ENCODE results near the gene IL1RAPL2.

GRCh38 chrX:105462186-105462585, 896.2 kb downstream of the IL1RAPL2 start:
- TF ChIP-seq, protein P1, sequence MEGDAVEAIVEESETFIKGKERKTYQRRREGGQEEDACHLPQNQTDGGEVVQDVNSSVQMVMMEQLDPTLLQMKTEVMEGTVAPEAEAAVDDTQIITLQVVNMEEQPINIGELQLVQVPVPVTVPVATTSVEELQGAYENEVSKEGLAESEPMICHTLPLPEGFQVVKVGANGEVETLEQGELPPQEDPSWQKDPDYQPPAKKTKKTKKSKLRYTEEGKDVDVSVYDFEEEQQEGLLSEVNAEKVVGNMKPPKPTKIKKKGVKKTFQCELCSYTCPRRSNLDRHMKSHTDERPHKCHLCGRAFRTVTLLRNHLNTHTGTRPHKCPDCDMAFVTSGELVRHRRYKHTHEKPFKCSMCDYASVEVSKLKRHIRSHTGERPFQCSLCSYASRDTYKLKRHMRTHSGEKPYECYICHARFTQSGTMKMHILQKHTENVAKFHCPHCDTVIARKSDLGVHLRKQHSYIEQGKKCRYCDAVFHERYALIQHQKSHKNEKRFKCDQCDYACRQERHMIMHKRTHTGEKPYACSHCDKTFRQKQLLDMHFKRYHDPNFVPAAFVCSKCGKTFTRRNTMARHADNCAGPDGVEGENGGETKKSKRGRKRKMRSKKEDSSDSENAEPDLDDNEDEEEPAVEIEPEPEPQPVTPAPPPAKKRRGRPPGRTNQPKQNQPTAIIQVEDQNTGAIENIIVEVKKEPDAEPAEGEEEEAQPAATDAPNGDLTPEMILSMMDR (IDR thresholded peaks at IDR 0.05), result no peak
- TF ChIP-seq JUN (IDR thresholded peaks at IDR 0.05) (no peak), ZSCAN20 (CRISPR knock-in tag; IDR thresholded peaks at IDR 0.05) (no peak), HOXA7 (CRISPR knock-in tag; IDR thresholded peaks at IDR 0.05) (no peak), EP300 (IDR thresholded peaks at IDR 0.05) (no peak), MAFK (IDR thresholded peaks at IDR 0.05; ENCODE audit: partially characterized antibody) (no peak), MAZ (IDR thresholded peaks at IDR 0.05; ENCODE audit: borderline replicate concordance, low read depth, low read length) (no peak), POLR2A (IDR thresholded peaks at IDR 0.05; ENCODE audit: low read length) (no peak), MYC (IDR thresholded peaks at IDR 0.05; ENCODE audit: borderline replicate concordance, low read length) (no peak), TP53 (CRISPR knock-in tag; IDR thresholded peaks at IDR 0.05) (no peak), POLR2AphosphoS2 (conservative IDR thresholded peaks at IDR 0.05; ENCODE audit: low read length) (no peak)
- TF ChIP-seq, protein P2, sequence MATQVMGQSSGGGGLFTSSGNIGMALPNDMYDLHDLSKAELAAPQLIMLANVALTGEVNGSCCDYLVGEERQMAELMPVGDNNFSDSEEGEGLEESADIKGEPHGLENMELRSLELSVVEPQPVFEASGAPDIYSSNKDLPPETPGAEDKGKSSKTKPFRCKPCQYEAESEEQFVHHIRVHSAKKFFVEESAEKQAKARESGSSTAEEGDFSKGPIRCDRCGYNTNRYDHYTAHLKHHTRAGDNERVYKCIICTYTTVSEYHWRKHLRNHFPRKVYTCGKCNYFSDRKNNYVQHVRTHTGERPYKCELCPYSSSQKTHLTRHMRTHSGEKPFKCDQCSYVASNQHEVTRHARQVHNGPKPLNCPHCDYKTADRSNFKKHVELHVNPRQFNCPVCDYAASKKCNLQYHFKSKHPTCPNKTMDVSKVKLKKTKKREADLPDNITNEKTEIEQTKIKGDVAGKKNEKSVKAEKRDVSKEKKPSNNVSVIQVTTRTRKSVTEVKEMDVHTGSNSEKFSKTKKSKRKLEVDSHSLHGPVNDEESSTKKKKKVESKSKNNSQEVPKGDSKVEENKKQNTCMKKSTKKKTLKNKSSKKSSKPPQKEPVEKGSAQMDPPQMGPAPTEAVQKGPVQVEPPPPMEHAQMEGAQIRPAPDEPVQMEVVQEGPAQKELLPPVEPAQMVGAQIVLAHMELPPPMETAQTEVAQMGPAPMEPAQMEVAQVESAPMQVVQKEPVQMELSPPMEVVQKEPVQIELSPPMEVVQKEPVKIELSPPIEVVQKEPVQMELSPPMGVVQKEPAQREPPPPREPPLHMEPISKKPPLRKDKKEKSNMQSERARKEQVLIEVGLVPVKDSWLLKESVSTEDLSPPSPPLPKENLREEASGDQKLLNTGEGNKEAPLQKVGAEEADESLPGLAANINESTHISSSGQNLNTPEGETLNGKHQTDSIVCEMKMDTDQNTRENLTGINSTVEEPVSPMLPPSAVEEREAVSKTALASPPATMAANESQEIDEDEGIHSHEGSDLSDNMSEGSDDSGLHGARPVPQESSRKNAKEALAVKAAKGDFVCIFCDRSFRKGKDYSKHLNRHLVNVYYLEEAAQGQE (IDR thresholded peaks at IDR 0.05), result no peak
- TF ChIP-seq, protein P3, sequence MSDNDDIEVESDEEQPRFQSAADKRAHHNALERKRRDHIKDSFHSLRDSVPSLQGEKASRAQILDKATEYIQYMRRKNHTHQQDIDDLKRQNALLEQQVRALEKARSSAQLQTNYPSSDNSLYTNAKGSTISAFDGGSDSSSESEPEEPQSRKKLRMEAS (IDR thresholded peaks at IDR 0.05), result no peak
- TF ChIP-seq, protein P4, sequence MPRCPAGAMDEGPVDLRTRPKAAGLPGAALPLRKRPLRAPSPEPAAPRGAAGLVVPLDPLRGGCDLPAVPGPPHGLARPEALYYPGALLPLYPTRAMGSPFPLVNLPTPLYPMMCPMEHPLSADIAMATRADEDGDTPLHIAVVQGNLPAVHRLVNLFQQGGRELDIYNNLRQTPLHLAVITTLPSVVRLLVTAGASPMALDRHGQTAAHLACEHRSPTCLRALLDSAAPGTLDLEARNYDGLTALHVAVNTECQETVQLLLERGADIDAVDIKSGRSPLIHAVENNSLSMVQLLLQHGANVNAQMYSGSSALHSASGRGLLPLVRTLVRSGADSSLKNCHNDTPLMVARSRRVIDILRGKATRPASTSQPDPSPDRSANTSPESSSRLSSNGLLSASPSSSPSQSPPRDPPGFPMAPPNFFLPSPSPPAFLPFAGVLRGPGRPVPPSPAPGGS (IDR thresholded peaks at IDR 0.05), result no peak
